ENCODE measurements around the gene PDLIM3.
"Not testable (repeated sequence)": the region's sequence is repeated elsewhere in the genome, so short reads cannot be mapped to it uniquely, and the experiment has no call there.

Gene PDLIM3

DNA sequence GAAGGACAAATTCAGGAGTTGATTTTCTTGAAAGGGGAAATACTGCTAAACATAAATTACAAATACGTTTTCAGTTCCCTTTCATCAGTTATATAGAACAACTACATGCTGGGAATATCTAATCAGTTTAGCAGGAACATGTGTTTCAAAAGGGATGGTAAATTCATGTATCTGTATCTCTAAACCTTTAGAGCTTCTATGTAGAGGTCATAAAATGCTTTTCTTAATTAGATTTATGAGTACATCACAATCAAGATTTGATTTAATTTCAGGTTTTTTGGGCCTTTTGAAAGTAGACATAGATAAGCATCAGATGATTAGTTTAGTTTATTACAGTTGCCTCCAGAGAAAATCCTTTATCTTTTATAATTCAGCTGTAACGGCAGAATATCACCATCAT is 12.9 kb downstream of the PDLIM3 start:
- no peak for DNase-seq (ENCODE audit: low read depth in 2 of 2)

DNA sequence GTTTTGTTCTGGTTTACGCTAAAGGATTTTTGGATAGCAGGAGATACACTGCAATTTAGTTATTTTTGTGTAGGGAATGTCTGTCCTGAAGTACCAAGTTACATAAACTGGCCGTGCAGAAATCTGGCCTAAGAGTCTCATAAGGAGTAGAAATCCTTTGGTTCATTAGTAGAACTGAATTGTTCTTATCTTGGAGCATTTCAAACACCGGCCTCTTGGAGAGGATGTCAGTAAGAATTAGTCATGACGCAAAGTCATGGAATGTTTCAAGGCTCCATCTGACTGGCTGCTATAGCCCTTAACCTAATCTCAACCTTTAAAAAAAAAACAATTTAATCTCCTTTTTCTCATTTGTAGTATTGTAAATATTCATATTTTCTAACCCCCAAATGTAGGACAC is 15.2 kb downstream of the PDLIM3 start:
- DNase-seq (ENCODE audit: low read depth in 2 of 2): no peak

DNA sequence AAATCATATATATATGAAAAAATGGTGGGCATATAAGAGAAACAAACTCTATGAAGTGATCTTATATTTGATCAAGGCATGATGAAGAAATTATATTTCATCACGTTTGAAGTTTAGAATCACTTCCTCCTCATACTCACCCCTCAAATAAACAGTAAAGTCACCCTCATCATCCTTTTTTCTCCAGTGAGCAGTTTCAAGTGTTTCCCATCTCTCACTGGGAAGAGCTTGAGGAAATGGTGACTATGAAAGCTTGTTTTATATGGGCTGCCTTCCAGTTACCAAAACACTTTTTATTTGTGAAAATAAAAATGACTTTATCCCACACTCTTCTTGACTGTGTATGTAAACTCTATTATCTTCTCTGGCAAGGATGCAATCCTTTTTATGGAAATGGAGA is 16.8 kb downstream of the PDLIM3 start:
- no peak for DNase-seq (ENCODE audit: low read depth in 2 of 2)

DNA sequence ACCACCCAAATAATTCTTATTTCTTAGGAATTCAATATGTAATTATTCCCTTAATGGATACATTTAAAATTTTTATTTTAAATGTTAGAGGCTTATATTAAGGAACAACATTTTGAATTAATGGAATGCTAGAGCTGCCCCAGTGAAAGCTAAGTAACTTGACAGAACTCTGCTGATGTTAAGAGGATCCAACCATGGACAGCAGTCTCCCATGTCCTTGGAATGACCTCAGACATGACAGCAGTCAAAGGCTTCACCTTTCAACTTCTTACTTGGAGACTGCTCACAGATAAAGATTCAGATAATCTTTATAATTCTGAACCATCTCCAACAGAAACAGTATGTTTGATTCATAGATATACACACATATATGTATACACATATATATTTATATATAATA is 17.2 kb downstream of the PDLIM3 start:
- DNase-seq (ENCODE audit: low read depth in 2 of 2): no peak

DNA sequence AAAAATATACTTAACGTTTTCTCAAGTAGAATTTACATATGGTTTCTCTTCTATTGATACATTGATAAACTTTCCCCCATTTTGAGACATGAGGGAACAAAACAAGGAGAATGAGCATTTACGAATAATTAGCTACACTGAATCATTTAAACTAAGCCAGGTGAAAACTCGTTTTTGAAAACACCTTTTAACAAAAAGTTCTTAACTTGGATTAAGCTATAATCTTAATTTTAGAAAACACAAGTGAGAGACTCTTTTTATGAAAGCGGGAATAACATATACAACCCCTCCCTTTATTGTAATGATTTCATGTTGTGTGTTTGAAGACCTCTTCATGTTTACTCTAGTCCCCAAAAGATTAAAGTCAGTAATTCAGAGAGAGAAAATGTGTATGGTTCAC is 20.1 kb downstream of the PDLIM3 start:
- no peak for DNase-seq (ENCODE audit: low read depth in 2 of 2)

DNA sequence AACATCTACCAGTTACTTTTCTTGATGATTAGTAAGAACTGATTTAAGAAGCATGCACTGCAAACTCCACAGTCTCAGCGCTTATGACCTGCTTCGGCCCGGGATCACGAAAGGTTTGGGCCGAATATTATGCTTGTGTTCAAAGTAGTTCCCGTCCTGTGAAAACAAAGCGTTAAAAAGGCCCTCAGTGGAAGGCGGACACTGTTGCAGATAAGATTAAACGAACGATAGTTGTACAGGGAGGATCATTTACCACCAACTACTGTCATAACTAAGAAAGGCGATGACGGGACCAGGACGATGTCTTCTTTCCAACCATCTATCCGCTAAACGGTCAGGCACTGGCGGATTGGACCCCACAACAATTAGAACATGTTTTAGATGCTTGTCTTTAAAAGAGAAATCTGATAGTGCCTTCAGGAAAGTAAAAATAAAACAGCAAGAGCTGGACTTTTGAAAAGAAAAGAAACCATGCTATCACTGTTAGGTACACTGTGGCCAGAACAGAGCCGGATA is 21.1 kb downstream of the PDLIM3 start:
- no peak for DNase-seq (ENCODE audit: low read depth in 2 of 2)

DNA sequence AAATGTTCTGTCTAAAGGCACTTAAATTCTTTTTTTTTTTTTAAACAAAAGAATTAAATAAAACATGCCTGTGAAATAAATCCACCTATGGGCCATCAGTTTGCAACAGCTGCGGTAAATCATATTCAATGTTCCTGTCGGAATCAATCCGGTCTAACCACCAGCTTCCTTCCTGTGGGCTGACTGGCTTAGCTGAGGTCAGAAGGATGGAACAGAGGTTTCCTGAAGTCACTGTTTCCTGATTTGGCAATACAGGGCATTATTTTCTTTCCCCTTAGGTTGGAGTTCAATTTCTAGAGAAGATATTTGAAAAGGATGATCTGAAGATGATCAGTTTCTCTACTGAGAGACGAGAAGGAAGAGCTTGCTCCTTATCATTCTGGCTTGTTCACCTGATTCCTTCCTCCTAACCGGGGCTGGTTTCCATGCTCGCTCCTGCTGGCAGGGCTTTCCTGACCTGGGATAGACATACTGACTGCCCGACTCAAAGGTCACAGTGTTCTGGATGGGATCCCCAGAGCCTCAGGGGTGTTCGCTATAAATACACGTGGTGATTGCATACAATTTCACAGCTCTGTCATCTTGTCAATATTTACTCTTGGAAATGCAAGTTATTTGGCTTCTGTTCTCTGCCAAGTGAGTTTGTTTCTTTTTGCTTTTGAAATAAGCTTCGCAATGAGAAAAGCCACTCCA is 21.7 kb downstream of the PDLIM3 start:
- no peak for DNase-seq (ENCODE audit: low read depth in 2 of 2)

DNA sequence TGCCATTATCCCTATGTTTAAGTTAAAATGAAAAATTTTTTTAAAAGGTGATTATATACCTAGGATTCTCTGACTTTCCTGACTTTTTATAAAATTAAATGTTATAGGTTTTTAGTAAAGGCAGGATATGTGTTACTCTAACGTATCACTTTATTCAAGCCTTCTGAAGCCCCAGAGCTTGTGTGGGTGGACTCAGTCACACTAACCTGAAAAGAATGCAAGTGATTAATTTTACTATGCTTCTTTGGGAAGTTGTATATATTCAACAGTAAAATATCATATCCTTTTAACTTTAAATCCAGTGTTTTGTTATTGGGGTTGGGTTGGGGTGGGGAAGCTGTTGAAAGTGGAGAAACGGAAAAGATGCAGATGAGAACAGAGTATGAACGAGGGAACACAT is 22.8 kb downstream of the PDLIM3 start:
- no peak for DNase-seq (ENCODE audit: low read depth in 2 of 2)

DNA sequence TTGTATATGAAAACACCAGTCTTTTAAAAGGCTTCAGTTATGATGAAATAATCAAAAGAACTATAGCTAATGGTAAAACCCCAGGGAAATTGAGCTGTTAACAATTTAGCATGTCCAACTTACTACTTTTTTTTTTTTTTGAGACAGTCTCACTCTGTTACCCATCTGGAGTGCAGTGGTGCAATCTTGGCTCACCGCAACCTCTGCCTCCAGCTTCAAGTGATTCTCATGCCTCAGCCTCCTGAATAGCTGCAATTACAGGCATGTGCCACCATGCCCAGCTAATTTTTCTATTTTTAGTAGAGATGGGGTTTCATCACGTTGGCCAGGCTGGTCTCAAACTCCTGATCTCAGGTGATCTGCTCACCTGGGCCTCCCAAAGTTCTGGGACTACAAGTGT is 24.1 kb downstream of the PDLIM3 start:
- DNase-seq (ENCODE audit: low read depth in 2 of 2): not testable (repeated sequence)

DNA sequence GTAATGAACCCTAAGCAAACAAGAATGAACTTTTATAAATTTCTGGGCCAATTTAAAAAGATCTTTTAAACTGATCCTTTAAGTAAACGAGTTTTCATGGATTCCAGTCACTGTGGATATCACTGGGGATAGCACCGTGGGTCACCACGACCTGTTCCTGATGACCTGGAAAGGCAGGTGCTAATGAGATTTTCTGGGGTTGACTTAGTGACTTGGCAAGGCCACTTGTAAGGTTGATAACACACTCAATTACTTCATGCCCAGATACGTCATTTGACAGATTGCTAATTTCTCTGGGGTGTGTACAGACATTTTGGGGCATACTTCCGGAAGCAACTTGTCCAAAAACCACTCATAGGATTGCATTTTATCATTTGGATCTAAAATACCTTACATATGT is 24.5 kb downstream of the PDLIM3 start:
- DNase-seq (ENCODE audit: low read depth in 2 of 2): no peak

DNA sequence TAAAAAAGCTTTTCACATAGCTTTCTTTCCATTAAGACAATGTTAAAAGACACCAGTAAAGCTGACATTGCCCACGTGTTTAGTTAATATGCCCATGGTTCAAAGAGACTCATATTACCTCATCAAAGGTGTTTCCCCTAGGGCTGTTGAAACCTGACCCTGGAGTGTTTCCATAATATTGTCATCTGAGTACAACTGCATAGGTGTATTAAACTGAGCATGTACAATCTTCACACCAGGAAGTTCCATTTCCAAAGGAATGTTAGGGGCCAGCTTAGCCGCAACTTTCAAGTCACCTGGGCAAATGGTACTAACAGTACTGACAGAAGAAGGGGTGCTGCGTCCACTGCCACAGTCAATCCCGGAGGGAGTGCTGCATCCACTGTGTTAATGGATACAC is 27.1 kb downstream of the PDLIM3 start:
- DNase-seq (ENCODE audit: low read depth in 2 of 2): no peak

DNA sequence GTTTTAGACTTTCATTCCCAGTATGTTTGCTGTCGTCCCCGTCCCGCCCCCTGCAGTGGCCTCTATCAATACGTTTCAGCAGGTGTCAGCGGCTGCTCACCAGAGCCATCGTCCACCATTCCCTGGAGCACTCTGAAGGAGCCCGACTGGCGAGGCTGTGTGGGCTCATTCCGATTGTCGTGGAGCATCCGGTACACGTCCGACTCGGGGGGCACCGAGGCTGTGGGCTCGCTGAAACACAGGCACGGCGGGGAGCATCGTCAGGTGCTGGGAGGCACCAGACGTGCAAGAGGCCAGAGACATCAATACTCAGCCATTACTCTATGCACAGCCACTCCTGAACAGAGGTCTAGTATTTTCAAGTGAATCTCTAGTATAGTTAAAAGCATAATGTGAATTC is 28.9 kb downstream of the PDLIM3 start:
- no peak for DNase-seq (ENCODE audit: low read depth in 2 of 2)

DNA sequence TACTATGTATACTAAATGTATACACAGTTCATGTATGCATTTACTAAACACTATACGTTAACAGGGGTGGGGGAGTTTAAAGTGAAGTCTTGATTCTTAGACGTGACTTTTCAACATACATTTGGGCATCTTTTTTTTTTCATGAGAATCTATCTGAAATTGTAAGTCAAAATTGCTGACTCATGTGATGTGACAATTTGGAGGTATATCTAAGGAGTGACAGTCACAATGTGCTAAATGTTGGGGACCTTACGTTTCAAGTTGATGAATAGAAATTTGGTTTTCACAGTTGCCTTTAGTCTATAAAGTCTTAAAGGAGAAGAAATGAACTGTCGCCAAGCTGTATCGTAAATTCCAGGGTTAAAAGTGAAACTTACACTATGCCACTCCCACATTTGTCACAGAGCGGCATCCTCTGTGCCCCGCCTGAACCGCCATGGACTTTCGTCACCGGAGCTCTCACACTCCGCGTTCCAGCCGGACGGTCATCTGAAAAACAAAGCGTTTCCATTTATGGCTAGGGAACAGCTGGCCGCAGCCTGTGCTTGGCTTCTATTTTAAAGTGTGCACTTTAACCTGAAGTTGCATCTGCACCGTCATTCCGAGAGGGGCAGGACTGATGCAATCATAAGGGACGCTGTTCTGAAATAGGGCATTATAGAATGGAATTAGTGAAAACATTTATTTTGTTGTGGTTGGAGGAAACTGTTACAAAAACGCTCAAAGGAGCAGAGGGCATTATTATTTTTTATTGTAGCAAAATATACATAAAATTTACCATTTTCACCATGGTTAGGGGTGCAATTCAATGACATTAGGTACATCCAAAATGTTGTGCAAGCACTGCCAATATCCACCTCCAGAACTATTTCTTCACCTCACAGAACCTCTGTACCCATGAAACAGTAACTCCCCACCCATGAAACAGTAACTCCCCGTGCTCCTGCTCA is 30.9 kb downstream of the PDLIM3 start:
- no peak for DNase-seq (ENCODE audit: low read depth in 2 of 2)

DNA sequence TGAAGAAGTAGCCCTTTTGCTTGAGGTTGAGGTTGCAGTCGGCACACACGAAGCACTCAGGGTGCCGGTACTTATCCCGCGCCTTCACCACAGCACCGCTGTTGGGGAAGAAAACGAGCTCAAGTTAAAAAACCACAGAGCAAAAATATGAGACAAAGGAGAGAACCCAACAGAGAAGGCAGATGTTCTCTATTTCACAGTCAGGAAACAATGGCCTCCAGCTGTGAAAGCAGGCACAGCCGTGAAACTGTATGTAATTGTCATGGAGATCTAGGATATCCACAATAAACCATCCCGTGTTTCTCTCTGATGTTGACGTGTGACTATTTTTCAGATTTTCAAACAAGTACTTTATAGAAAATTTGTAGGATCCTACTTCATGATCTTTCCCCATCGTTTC is 32.9 kb downstream of the PDLIM3 start:
- DNase-seq (ENCODE audit: low read depth in 2 of 2): no peak

DNA sequence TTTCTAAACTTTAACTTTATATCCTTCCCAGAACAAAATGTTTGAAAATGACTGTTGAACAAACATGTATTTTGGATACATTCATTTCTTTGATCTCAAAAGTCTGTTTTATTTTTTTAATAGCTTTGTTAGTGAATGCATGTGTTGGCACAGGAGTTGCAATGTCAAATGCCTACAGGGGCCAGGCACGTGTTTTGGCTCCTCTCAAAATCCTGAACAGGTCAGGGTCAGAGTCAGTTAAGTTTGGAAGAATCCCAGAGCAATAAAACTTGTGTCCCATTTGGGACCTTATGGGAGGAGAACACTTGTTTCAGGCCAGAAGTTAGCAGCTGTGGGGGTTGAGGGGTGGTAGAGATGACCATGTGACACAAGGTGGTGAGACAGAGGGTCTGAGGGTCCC is 34.7 kb downstream of the PDLIM3 start:
- DNase-seq (ENCODE audit: low read depth in 2 of 2): no peak

DNA sequence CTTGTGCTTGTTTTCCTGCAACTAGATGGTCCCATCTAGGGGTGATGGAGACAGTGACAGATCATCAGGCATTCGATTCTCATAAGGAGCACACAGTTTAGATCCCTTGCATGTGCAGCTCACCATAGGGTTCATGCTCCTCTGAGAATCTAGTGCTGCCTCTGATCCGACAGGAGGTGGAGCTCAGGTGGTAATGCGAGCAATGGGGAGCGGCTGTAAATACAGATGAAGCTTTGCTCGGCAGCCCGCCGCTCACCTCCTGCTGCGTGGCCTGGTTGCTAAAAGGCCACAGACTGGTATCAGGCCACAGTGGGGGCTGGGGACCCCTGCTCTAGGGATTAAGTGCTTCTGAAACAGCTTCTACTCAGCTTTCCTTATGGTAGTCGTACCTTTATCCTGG is 35.3 kb downstream of the PDLIM3 start:
- DNase-seq (ENCODE audit: low read depth in 2 of 2): no peak

DNA sequence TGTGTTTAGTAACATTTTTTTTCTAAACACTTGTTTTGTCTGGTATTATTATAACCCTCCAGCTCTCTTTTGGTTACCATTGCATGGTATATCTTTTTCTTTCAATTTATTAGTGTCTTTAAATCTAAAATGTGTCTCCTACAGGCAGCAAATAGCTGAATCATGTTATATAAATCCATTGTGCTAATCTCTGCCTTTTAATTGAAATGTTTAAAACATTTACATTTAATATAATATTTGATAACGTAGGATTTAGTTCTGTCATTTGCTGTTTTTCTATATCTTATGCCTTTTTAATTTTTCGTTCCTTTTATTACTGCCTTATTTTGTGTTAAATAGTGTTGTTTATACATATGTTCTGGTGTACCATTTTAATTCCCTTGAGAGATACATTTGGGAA is 46.7 kb downstream of the PDLIM3 start:
- no peak for DNase-seq (ENCODE audit: low read depth in 2 of 2)

DNA sequence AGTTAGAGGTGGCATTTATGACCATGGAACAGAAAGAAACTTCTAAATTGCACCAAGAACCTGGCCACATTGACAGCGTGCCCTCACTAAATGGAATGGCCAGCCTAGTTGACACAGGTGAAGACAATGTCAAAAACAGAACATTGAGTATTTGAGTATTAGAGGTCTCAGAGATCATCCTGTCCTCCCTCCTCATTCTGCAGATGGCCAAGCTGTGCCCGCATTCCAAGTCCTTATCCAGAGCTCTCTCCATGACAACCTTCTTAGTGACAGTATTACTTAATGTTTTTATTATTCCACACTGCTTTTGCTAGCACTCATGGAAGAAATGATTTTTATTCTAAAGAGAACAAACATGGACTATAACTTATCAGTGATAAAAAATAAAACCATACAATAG is 53.9 kb downstream of the PDLIM3 start:
- no peak for DNase-seq (ENCODE audit: low read depth in 2 of 2)

DNA sequence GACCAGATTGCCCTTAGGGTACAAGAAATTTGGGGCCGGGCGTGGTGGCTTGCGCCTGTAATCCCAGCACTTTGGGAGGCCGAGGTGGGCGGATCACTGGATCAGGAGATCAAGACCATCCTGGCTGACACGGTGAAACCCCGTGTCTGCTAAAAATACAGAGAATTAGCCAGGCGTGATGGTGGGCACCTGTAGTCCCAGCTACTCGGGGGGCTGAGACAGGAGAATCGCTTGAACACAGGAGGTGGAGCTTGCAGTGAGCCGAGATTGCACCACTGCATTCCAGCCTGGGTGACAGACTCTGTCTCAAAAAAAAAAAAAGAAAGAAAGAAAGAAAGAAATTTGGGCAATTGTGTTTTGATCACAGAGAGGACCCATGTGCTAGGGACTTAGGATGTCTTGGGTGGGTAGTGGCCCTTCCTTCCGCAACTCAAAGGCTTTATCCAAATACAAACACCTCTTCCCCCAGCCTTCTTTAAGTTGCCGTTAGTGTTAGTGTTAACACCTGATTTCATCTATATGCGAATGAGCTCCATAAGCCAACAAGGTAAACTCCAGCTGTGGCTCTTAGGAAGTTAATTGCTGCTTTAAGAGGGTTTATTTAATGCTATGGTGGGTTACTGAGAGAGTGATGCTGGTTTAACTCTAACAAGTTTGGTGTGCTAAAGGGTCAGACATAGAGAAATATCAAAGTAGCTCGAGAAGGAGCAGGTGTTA is 55.1 kb downstream of the PDLIM3 start:
- DNase-seq (ENCODE audit: low read depth in 2 of 2): no peak

DNA sequence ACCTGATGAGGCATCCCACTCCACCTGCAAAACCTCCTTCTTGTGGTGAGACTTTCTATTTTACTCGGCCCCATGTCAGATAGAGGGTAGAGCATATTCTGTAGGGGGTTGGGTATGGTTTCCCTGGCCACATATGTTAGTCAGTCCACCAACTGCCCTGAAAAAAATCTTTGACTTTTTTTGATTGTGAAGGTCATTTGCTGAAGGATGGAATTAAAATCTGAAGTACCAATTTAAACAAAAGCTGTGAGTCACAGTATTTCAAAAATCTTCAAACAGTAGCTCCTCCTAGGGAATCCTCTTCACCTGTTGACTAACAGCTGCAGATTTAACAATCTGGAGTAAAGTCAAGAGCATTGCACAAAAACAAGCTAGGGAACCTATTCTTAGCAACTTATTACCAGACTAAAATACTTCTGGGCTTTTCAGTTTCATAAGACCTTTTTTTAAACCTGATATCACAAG is 55.8 kb downstream of the PDLIM3 start:
- no peak for DNase-seq (ENCODE audit: low read depth in 2 of 2)

DNA sequence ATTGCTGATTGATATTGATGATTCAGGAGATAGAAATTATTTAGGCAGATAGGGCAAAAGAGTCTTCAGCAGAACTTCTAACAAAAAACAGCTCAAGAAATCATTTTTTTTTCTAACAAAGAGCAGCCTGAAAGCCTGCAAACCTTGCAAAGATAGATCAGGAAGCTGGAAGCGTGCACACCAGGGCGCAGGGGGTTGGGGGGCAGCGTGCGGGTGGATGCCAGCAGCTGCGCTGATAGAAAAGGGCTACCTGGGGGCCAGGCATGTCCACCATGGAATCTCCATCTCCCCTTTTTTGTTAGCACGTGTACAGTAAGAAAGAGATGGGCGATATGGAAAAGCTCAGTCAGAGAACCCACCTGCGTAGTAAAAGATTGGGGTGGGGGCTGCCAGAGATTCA is 62.1 kb downstream of the PDLIM3 start:
- no peak for DNase-seq (ENCODE audit: low read depth in 2 of 2)

DNA sequence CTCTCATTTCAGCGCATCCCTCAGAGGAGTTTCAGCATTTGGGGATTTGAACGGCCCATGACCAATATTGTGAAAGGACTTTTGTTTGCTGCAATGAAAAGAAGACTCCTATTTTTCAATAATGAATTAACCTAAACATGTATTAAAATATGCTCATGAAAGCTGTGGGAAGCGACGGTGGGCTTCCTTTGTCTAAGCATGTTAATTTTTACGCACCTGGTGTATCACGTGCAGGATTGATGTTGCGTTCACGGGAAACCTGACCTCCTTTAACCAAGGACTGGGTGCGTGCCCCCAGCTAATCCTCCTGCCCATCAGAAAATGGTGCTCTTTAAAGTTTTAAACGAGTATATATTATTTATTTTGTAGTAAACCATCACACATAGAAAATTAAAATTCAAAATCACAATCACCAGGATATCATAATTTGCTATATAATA is 63.2 kb downstream of the PDLIM3 start:
- DNase-seq (ENCODE audit: low read depth in 2 of 2): no peak

Measured in stimulated activated CD4-positive, alpha-beta T cell treated with anti-CD3 and anti-CD28 coated beads, Interleukin-4, amount 100 ng/mL, for 48 hours (primary cell).